Measurements from ENCODE around the gene CFAP92.

CFAP92 gene

DNA sequence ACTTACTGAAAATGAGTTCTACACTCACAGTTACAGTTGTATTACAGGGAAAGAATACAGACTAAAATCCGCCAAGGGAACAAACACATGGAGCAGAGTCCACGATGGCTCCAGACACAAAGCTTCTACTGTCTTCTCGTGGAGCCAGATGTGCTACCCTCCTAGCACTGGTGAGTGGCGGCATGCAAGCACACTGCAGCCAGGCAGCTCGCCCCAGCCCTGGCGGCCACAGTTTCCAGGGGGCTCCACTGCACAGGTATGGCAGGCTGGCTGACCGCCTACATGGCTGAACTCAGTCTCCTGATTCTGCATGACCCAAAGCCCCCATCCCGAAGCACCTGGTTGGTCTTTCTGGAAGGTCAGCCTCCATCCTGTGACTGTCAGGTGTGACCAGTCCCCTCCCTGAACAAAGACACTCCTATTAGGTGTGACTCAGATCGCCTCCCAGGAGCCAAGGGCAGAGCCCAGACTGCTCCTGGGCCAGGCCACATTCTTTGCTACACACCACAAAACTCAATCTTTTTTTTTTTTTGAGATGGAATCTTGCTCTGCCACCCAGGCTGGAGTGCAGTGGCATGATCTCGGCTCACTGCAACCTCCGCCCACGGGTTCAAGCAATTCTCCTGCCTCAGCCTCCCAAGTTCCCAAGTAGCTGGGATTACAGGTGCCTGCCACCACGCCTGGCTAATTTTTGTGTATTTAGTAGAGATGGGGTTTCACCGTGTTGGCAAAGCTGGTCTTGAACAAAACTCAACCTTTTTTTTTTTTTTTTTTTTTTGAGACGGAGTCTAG is 51.5 kb downstream of the CFAP92 start:
- TF ChIP-seq, protein P1, sequence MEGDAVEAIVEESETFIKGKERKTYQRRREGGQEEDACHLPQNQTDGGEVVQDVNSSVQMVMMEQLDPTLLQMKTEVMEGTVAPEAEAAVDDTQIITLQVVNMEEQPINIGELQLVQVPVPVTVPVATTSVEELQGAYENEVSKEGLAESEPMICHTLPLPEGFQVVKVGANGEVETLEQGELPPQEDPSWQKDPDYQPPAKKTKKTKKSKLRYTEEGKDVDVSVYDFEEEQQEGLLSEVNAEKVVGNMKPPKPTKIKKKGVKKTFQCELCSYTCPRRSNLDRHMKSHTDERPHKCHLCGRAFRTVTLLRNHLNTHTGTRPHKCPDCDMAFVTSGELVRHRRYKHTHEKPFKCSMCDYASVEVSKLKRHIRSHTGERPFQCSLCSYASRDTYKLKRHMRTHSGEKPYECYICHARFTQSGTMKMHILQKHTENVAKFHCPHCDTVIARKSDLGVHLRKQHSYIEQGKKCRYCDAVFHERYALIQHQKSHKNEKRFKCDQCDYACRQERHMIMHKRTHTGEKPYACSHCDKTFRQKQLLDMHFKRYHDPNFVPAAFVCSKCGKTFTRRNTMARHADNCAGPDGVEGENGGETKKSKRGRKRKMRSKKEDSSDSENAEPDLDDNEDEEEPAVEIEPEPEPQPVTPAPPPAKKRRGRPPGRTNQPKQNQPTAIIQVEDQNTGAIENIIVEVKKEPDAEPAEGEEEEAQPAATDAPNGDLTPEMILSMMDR (conservative IDR thresholded peaks at IDR 0.05), result no peak
- TF ChIP-seq ZFX (IDR thresholded peaks at IDR 0.05), result no peak

DNA sequence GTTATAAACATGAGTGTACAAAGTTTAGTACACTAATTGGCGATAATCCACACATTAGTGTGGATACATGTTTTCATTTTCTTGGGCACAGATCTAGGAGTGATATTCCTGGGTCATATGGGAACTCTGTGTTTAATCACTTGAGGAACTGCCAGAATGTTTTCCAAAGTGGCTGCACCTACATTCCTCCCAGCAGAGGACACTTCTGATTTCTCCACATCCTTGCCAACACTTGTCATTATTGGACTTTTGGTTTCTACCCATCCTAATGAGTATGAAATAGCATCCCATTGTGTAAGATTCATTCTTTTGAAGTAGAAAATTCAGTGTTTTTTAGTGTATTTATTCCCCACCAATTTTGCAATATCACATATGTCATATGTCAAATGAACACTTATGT is 53.6 kb downstream of the CFAP92 start:
- H3K27ac ChIP-seq, result no peak overlapping the region
- TF ChIP-seq, protein P1 (conservative IDR thresholded peaks at IDR 0.05), result no peak
- no peak for TF ChIP-seq ZFX (IDR thresholded peaks at IDR 0.05)

More for the DNA sequence above, 51.5 kb downstream of the CFAP92 start:
- H3K27ac ChIP-seq, result no peak overlapping the region

DNA sequence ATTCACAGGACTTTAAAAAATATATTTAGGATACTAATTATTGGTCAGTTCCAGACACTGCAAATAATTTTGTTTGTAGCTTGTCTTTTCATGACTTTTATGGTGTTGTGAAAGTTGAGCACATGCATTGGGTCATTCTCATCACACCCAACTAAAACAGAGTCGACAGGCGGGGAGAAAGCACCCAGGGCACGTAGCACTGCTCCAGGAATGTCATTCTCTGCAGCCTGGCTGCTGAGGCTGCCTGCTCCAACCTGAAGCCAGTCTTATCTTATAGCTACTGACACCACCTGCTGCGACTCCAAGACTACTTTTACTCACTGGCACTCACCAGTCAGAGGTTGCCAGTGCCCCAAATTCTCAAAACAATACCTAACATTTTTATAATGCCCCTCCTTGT is 57.5 kb downstream of the CFAP92 start:
- no peak overlapping the region for H3K27ac ChIP-seq
- TF ChIP-seq, protein P1 (conservative IDR thresholded peaks at IDR 0.05), result no peak
- TF ChIP-seq ZFX (IDR thresholded peaks at IDR 0.05), result no peak

DNA sequence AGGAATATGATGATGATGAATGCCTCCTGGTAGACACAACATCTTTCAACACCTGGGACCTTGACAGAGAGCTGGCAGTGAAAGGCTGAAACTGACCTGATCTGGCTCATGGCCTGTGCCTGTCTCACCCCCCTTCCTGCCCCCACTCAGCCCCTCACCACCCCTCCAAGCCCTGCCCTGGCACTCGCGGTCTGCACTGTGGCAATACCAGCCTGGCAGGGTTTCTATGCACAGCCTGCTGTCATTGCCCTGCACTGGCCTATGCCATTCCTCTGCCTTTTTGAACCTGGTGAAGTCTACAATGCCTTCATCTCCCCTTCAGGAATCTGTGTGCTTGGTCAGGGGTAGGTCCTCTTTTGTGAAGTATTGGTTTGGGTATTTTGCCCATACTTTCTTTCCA is 58.0 kb downstream of the CFAP92 start:
- no peak overlapping the region for H3K27ac ChIP-seq
- TF ChIP-seq ZFX (IDR thresholded peaks at IDR 0.05), result no peak
- TF ChIP-seq, protein P1 (conservative IDR thresholded peaks at IDR 0.05), result no peak

DNA sequence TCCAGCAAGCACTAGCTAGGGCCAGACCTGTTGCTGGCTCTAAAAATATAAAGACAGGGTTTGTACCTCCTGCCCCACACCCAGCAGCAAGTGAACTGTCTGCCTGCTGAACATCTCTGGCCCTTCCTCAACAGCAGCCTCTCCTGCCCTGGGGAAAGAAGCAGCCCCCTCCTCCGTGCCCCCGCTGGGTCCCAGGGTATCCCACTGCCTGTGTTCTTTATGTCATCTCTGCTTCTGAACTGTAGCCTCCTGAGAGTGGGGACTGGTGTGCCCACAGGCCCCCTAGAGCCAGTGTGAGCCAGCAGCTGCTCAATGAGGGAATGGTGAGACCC is 60.0 kb downstream of the CFAP92 start:
- no peak for TF ChIP-seq ZFX (IDR thresholded peaks at IDR 0.05)
- TF ChIP-seq, protein P1 (conservative IDR thresholded peaks at IDR 0.05), result no peak
- no peak overlapping the region for H3K27ac ChIP-seq

DNA sequence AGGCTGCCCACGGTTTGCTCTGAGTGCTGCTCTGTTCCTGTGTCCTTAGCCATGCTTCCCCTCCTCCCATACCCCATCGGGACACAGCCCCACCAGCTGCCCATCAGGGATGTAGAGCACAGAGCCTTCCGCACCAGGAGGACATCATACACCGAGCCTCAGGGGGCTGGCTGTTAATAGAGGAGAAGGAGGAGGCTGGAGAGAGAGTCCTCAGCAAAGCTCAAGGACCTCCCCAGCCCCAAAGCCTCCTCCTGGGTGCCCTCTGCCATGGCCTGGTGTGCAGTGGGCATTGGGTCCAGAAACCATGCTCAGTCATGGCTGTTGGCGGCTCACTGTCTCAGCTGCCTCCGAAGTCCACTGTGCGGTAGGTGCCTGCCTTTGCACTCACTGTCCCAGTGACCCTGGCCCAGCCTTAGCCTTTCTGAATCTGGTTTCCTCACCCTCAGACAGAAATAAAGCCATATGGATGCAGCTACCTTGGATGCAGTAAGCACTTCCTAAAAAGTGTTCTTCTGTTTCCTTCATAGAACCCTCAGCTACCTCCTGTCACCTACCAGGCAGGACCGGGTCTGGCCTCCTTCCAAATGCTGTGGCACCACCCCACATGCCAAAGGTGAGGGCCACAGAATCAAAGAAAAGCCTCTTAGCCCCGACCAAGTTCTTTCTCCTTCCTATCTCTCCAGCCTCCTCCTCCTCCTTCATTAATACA is 60.5 kb downstream of the CFAP92 start:
- TF ChIP-seq, protein P1 (conservative IDR thresholded peaks at IDR 0.05), result no peak
- no peak for TF ChIP-seq ZFX (IDR thresholded peaks at IDR 0.05)
- H3K27ac ChIP-seq, result no peak overlapping the region

DNA sequence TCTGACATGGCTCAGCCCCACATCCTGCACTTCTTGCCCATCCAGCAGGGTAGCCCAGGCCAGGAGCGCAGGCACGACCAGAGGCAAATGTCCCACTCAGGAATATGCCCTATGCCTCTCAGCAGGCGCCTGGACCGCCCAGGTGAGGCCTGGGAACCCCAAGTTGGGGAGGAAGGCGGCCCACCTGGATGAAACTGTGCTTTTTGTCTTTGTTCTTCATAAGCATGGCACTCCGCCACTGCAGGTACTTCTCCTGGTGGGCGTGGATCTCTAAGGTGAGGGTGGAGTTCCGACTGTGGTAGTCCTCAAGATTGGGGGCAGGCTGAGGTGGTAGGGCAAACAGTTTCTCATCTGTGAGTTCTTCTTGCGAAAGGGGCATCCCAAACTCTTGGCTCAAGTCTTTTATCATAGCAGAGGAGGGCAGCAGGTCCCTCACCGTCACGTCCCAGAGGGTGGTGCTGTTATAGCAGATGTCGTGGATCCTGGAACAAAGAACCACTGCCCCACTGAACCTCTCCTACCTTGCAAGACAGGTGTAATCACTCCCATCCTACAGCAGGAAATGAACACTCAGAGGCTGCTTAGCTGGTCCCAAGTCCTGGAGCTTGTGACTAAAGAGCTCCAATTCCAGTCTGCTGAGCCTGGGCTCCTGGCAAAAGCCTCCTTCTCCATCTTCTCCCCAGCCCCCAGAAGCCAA is 61.2 kb downstream of the CFAP92 start:
- H3K27ac ChIP-seq, result no peak overlapping the region
- TF ChIP-seq, protein P1 (conservative IDR thresholded peaks at IDR 0.05), result no peak
